ENCODE measurements around the gene RNF150.

RNF150 gene

GRCh38 chr4:141130947-141131605, 2.2 kb downstream of the RNF150 start:
- no peak for DNase-seq

- DNase-seq, result no peak
Observed at GRCh38 chr4:141127884-141128283, 5.4 kb downstream of the RNF150 start.

- no peak for DNase-seq
Observed at GRCh38 chr4:141126769-141127168, 6.5 kb downstream of the RNF150 start.

- DNase-seq, result no peak
Observed at GRCh38 chr4:141124224-141124623, 9.0 kb downstream of the RNF150 start.

GRCh38 chr4:141121768-141122454, 11.4 kb downstream of the RNF150 start:
- no peak for DNase-seq

- DNase-seq, result no peak
Observed at GRCh38 chr4:141121101-141121500, 12.2 kb downstream of the RNF150 start.

- DNase-seq, result no peak
Observed at GRCh38 chr4:141120036-141120593, 13.2 kb downstream of the RNF150 start.

GRCh38 chr4:141119071-141119470, 14.2 kb downstream of the RNF150 start:
- no peak for DNase-seq

- DNase-seq, result no peak
Observed at GRCh38 chr4:141118381-141118780, 14.9 kb downstream of the RNF150 start.

- no peak for DNase-seq
Observed at GRCh38 chr4:141117935-141118334, 15.3 kb downstream of the RNF150 start.

GRCh38 chr4:141109983-141110382, 23.3 kb downstream of the RNF150 start:
- no peak for DNase-seq

- no peak for DNase-seq
Observed at GRCh38 chr4:141107927-141108326, 25.3 kb downstream of the RNF150 start.

GRCh38 chr4:141102367-141102766, 30.9 kb downstream of the RNF150 start:
- no peak for DNase-seq

- no peak for DNase-seq
Observed at GRCh38 chr4:141101511-141101910, 31.8 kb downstream of the RNF150 start.

- no peak for DNase-seq
Observed at GRCh38 chr4:141099326-141099725, 33.9 kb downstream of the RNF150 start.

GRCh38 chr4:141098163-141098562, 35.1 kb downstream of the RNF150 start:
- DNase-seq, result no peak

GRCh38 chr4:141090473-141090872, 42.8 kb downstream of the RNF150 start:
- DNase-seq, result no peak

GRCh38 chr4:141081921-141082395, 51.3 kb downstream of the RNF150 start:
- DNase-seq, result no peak

- no peak for DNase-seq
Observed at GRCh38 chr4:141080668-141081067, 52.6 kb downstream of the RNF150 start.

GRCh38 chr4:141079393-141079930, 53.8 kb downstream of the RNF150 start:
- no peak for DNase-seq

GRCh38 chr4:141078871-141079270, 54.4 kb downstream of the RNF150 start:
- DNase-seq, result no peak

GRCh38 chr4:141077611-141078225, 55.6 kb downstream of the RNF150 start:
- no peak for DNase-seq

GRCh38 chr4:141075553-141075952, 57.7 kb downstream of the RNF150 start:
- no peak for DNase-seq

Measured in KG1 (cell line).